Measurements from ENCODE around the gene DLG2. TPM values are rescaled to one million over a fixed set of nuclear protein-coding genes. Genes with fewer than 3 reads are reported as not detected.

Gene DLG2
- total RNA-seq, 2 experiments from 2014 or later, result 1.3 to 1.7 TPM

DNA sequence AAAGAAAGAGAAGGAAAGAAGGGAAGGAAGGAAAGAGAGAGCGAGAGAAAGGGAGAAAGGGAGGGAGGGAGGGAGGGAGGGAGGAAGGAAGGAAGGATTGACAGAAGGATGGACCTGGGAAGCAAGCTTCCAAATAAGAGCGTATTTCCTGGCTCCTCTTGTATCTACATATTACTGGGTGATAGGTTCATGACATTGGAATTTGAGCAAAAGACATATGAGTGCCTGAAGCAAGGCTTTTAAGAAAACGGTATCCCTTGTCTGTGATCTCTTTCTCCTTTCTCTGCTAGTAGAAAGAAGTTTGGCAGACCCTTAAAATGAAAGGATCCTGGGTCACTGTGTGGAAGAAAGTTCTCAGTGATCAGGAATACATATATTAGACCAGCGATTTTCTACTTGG is 1408.8 kb downstream of the DLG2 start:
- Mint-ChIP-seq H3K4me3 (no peak overlapping the region), H3K4me1 (no peaks in the 10 kb centered on the region), H3K27ac (no peak overlapping the region), H3K36me3 (ENCODE audit: low read depth) (no peaks in the 10 kb centered on the region), H3K9me3 (peaks cover 3% of the 10 kb centered on the region), H3K27me3 (no peaks in the 10 kb centered on the region)
- DNase-seq, result no peak
- ChIA-PET POLR2A (interaction anchor here (0.7 kb wide), 1 partner anchor 1341 kb away, joined by 3 read pairs; no protein-coding TSS in a partner anchor), CTCF (no interaction called here)

DNA sequence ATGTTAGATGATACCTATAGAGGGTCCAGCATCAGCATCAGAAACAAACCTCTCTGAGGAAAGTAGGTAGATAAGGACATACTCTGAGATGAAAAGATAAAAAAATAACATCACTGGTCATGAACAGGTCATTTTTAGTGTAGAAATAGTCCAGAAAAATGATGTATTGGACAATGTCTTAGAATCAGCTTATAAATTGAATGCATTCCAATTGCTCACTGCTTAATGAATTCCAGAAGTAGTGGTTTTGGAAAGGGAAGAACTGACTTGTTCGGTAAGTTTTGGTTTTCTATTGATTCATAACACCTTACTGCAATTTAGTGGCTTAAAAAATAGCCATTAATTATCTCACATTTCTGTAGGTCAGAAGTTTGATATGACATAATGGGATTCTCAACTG is 1411.5 kb downstream of the DLG2 start:
- POLR2A ChIA-PET, result no interaction called here

DNA sequence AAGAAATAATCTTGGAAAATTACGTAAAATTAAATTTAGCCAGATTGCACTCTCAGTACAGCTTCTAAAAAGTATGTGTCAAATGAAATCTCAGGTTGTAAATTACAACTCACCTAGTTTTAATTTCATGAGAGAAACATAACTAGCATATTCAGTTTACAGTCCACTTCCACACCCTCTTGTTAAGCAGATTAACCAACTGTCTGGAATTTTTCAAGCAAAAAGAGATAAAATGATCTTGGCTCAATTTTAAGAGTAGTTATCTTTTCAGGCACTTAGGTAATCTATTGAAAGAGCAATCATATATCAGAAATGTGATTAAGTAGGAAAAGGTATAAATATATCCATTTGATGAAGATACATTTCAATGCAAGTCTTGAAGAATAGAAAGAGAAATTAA is 1412.6 kb downstream of the DLG2 start:
- Mint-ChIP-seq H3K9me3 (peaks cover 8% of the 10 kb centered on the region), H3K27ac (no peak overlapping the region), H3K36me3 (ENCODE audit: low read depth) (no peaks in the 10 kb centered on the region), H3K4me3 (no peak overlapping the region), H3K27me3 (no peaks in the 10 kb centered on the region), H3K4me1 (no peaks in the 10 kb centered on the region)
- POLR2A ChIA-PET, result no interaction called here
- CTCF ChIA-PET, result no interaction called here
- no peak for DNase-seq

More for the DNA sequence above, 1411.5 kb downstream of the DLG2 start:
- Mint-ChIP-seq H3K4me1 (no peaks in the 10 kb centered on the region), H3K4me3 (no peak overlapping the region), H3K9me3 (peaks cover 8% of the 10 kb centered on the region), H3K27ac (no peak overlapping the region), H3K36me3 (ENCODE audit: low read depth) (no peaks in the 10 kb centered on the region), H3K27me3 (no peaks in the 10 kb centered on the region)
- no peak for DNase-seq
- CTCF ChIA-PET, result no interaction called here

DNA sequence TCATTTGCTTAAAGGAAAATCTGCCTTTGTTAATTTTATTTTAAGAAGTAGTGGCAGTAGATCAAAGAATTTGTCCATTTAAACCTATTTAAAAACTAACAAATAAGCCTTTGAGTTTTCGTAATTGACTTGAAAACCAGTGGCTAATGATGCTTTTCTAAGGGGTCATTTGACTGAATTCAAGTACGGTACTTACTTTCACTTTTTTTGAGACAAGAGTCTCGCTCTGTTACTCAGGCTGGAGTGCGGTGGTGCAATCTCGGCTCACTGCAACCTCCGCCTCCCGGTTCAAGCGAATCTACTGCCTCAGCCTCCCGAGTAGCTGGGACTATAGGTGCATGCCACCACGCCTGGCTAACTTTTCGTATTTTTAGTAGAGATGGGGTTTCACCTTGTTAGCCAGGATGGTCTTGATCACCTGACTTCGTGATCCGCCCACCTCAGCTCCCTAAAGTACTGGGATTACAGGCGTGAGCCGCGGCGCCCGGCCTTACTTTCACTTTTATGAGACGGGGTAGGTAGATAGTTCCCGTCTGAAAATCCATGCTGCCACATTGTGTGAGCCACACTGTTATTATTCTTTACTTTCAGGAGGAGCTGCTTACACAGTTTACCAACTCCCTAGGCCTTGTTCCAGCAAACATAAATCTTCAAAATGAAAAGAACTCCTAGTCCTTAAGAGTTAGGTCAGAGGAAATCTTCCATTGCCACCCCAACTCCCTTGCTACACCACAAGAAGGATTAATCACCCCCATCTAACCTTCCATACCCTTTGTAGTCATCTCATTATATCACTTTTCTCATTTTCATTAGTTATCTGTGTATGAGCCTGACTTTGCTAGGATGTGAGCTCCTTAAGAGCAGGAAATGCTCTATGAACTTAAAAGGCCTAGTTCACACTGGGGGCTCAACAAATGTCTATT is 1414.4 kb downstream of the DLG2 start:
- Mint-ChIP-seq H3K4me3 (no peak overlapping the region), H3K27me3 (no peaks in the 10 kb centered on the region), H3K4me1 (no peaks in the 10 kb centered on the region), H3K36me3 (ENCODE audit: low read depth) (no peaks in the 10 kb centered on the region), H3K27ac (no peak overlapping the region), H3K9me3 (peaks cover 8% of the 10 kb centered on the region)
- CTCF ChIA-PET, result no interaction called here
- DNase-seq, result no peak
- POLR2A ChIA-PET, result no interaction called here

DNA sequence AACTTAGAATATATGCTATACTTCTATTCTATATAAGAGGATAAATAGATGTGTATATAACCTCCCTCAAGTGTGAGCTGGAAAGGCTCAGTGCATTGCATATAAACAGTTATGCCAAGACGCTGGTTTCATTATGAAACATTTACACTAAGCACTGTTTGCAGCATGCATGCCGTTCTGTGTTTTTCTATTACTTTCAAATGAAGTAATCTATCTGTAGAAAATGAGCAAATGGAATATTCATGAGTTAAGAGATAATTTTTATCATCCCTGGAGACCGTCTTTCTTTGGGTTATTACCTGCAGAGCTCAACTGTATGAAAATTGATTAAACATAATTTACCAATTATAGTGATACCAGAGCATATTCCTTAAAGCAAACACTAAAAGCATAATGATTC is 1415.2 kb downstream of the DLG2 start:
- DNase-seq, result no peak
- POLR2A ChIA-PET, result no interaction called here
- Mint-ChIP-seq H3K4me3 (no peak overlapping the region), H3K4me1 (no peaks in the 10 kb centered on the region), H3K9me3 (peaks cover 5% of the 10 kb centered on the region), H3K27me3 (no peaks in the 10 kb centered on the region), H3K27ac (no peak overlapping the region), H3K36me3 (ENCODE audit: low read depth) (no peaks in the 10 kb centered on the region)
- CTCF ChIA-PET, result no interaction called here

DNA sequence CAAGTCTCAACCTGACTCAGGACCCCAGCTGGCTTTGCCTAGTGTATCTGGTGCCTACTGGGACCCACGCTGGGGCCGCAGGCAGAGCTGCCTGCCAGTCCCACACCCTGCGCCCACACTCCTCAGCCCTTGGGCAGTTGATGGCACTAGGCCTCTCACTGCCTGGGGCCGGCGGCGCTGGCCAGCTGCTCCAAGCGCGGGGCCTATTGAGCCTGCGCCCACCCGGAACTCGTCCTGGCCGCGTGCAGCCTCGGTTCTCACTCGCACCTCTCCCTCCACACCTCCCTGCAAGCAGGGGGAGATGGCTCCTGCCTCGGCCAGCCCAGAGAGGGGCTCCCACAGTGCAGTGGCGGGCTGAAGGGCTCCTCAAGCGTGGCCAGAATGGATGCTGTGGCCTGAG is 1432.4 kb downstream of the DLG2 start:
- no peaks in the 10 kb centered on the region for H3K4me1 Mint-ChIP-seq
- no peak overlapping the region for H3K4me3 Mint-ChIP-seq
- ChIA-PET CTCF (no interaction called here), POLR2A (no interaction called here)
- no peak for DNase-seq
- H3K9me3 Mint-ChIP-seq, result peaks cover 12% of the 10 kb centered on the region
- H3K36me3 Mint-ChIP-seq (ENCODE audit: low read depth), result no peaks in the 10 kb centered on the region
- no peak overlapping the region for H3K27ac Mint-ChIP-seq
- no peaks in the 10 kb centered on the region for H3K27me3 Mint-ChIP-seq

DNA sequence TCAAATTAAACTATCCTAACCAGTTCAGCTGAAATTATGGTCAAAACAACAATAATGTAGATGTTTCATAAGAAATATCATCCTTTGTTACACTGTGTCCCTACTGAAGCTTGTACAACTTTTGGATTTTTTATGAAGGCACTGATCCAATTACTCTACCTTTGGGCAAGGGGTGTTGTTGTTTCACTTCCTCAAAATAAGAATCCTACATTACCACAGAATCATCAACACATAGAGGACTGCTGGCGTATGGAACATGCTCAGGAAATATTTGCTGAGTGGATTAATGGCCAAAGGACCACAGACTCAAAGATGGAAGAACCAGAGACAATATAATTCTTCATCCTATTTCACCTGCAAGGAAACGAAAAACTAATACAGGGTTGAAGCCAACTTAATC is 1433.4 kb downstream of the DLG2 start:
- ChIA-PET CTCF (no interaction called here), POLR2A (no interaction called here)
- Mint-ChIP-seq H3K27me3 (no peaks in the 10 kb centered on the region), H3K4me1 (no peaks in the 10 kb centered on the region), H3K27ac (no peak overlapping the region), H3K36me3 (ENCODE audit: low read depth) (no peaks in the 10 kb centered on the region), H3K4me3 (no peak overlapping the region), H3K9me3 (peaks cover 15% of the 10 kb centered on the region)
- DNase-seq, result no peak

DNA sequence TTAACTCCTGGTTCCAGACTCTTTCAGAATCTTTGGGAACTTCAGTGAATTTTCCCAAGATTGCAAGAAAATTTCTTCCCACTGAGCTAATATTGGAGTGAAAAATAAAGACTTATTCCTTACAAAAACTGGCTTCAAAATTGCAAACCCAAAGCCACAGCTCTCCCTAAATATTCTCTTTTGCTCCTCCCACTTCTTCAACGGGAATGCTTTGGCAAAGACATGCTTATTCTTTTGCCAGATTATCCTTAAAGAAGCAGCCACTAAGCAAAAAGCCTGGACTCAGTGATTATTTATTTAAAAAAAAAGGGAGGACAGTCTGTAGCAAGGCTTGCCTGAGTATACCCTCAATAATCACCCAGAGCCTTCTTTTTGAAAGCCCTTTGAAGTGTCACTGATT is 1438.6 kb downstream of the DLG2 start:
- Mint-ChIP-seq H3K36me3 (ENCODE audit: low read depth) (no peaks in the 10 kb centered on the region), H3K27me3 (no peaks in the 10 kb centered on the region), H3K9me3 (peaks cover 7% of the 10 kb centered on the region), H3K27ac (no peak overlapping the region), H3K4me3 (no peak overlapping the region), H3K4me1 (no peaks in the 10 kb centered on the region)
- no peak for DNase-seq
- POLR2A ChIA-PET, result no interaction called here
- CTCF ChIA-PET, result no interaction called here

DNA sequence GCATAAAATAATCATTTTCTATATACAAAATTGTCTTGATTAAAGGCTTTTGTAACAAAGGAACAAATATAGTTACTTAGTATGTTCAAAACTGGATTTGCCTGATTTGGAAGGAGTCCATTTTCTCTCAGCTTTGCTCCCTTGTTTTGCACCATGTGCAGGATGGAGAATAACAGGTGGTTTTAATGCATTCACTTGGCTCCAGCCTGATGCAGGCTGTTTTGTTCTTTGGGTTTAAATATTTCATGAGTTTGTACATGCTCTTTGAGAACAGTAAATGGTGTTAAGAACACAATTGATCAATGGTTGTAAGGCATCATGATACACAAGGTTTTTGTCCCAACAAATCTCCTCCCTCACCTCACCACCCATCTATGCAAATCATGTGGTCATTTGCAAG is 1454.1 kb downstream of the DLG2 start:
- Mint-ChIP-seq H3K27ac (no peak overlapping the region), H3K36me3 (ENCODE audit: low read depth) (no peaks in the 10 kb centered on the region), H3K4me1 (no peaks in the 10 kb centered on the region), H3K9me3 (peaks cover 10% of the 10 kb centered on the region), H3K4me3 (no peak overlapping the region), H3K27me3 (no peaks in the 10 kb centered on the region)
- no peak for DNase-seq
- POLR2A ChIA-PET, result no interaction called here
- CTCF ChIA-PET, result no interaction called here

DNA sequence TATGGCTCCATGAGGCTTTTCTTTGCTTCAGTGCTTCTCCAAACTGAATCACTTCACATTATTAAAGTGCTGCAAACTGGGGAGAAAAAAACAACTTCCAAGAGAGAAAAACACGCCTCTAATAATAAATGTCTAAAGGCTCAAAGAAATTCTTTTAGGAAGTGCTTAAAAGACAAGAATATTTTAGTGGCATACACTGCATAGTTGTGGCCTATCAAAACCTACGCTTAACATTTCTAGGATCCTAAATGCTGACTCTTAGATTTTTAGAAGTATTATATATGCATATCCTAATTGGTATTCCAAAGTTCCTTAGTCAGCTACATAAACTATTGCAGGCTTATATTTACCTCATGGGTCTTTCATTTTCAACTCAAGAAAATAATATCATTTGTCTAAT is 1462.0 kb downstream of the DLG2 start:
- H3K4me1 Mint-ChIP-seq, result no peaks in the 10 kb centered on the region
- H3K4me3 Mint-ChIP-seq, result no peak overlapping the region
- CTCF ChIA-PET, result no interaction called here
- no peaks in the 10 kb centered on the region for H3K27me3 Mint-ChIP-seq
- no peak overlapping the region for H3K27ac Mint-ChIP-seq
- DNase-seq, result no peak
- peaks cover 10% of the 10 kb centered on the region for H3K9me3 Mint-ChIP-seq
- POLR2A ChIA-PET, result no interaction called here
- H3K36me3 Mint-ChIP-seq (ENCODE audit: low read depth), result no peaks in the 10 kb centered on the region

DNA sequence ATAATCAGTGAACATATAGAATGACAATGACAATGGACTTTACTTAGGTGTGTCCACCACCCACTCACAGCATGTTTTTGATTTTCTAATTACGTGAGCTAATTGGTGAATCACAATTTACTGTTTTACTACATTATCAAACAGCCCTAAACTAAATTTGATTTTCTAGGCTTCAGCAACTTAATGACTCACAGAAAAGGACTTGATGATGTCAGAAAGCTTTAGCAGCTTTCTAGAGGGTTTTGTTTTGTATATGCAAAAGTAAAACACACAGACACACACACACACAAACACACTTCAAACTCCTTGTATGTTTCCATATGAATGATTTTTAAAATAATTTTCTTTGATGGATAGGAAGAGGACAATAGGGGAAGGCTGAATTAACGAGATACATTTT is 1462.4 kb downstream of the DLG2 start:
- no peak for DNase-seq
- Mint-ChIP-seq H3K4me1 (no peaks in the 10 kb centered on the region), H3K36me3 (ENCODE audit: low read depth) (no peaks in the 10 kb centered on the region), H3K27ac (no peak overlapping the region), H3K9me3 (peaks cover 10% of the 10 kb centered on the region), H3K27me3 (no peaks in the 10 kb centered on the region), H3K4me3 (no peak overlapping the region)
- ChIA-PET CTCF (no interaction called here), POLR2A (no interaction called here)

DNA sequence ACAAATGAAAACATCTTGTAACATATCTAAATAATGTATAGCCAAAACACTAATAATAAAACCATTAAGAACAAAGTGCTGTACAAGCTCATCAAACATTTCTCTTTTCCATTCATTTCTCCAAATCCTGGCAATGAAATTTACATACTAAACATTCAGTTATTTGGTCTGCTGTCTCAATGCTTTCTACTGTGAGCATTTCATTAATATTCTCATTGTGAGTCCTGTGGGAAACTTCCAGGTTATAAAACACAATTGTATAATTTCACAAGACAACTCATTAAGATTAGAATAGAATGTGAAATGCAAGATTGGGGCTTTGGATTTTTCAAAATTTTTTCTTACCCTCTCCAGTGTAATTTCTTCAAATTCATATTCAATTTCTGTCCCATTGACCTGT is 1464.0 kb downstream of the DLG2 start:
- no peak overlapping the region for H3K4me3 Mint-ChIP-seq
- H3K36me3 Mint-ChIP-seq (ENCODE audit: low read depth), result no peaks in the 10 kb centered on the region
- CTCF ChIA-PET, result no interaction called here
- no peak for DNase-seq
- peaks cover 11% of the 10 kb centered on the region for H3K9me3 Mint-ChIP-seq
- no peak overlapping the region for H3K27ac Mint-ChIP-seq
- no peaks in the 10 kb centered on the region for H3K27me3 Mint-ChIP-seq
- POLR2A ChIA-PET, result no interaction called here
- no peaks in the 10 kb centered on the region for H3K4me1 Mint-ChIP-seq

DNA sequence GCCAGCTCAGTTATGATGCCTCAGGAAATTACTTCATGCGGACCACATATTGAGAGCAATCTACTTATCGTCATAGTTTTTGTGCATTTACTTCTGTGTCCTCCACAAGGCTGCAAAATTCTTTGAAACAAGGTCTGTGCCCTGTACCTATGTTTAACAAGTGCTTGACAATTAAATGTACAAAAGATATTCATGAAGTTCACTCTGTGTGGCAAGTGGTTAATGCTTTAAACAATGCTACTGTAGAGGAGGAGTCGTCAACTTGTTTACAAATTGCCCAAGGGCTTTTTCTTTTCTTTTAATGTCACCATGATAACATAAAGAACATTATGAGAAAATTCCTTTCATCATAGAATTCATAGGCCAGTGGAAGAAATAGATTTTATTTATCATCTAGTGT is 1469.5 kb downstream of the DLG2 start:
- no peaks in the 10 kb centered on the region for H3K27me3 Mint-ChIP-seq
- H3K4me1 Mint-ChIP-seq, result no peaks in the 10 kb centered on the region
- no peak overlapping the region for H3K27ac Mint-ChIP-seq
- no peaks in the 10 kb centered on the region for H3K36me3 Mint-ChIP-seq (ENCODE audit: low read depth)
- DNase-seq, result no peak
- POLR2A ChIA-PET, result no interaction called here
- CTCF ChIA-PET, result no interaction called here
- peaks cover 18% of the 10 kb centered on the region for H3K9me3 Mint-ChIP-seq
- no peak overlapping the region for H3K4me3 Mint-ChIP-seq

DNA sequence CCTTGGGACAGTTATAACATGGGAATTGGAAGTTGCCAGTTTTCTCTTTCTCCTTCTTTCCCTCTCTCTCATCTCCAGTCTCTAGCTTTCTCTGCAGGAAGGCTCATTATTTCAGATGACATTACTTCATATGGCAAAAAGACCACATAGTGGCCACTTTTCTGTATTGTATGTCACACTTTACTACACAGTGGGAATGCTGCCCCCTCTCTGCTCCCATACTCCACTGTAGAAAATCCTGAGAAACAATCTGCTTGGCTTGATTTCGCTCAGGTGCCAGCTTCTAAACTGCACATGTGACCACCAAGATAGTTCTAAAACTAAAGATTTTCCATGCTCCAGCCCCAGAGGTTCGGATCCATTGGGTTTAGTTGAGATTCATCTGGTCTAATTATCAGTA is 1480.3 kb downstream of the DLG2 start:
- no peaks in the 10 kb centered on the region for H3K4me1 Mint-ChIP-seq
- CTCF ChIA-PET, result no interaction called here
- no peak overlapping the region for H3K27ac Mint-ChIP-seq
- H3K27me3 Mint-ChIP-seq, result no peaks in the 10 kb centered on the region
- DNase-seq, result no peak
- H3K4me3 Mint-ChIP-seq, result no peak overlapping the region
- peaks cover 2% of the 10 kb centered on the region for H3K9me3 Mint-ChIP-seq
- POLR2A ChIA-PET, result no interaction called here
- no peaks in the 10 kb centered on the region for H3K36me3 Mint-ChIP-seq (ENCODE audit: low read depth)

Measured in activated CD4-positive, alpha-beta memory T cell treated with anti-CD3 and anti-CD28 coated beads, Interleukin-2, amount 10 ng/mL, durations not matched to agents 7 days and 5 days (primary cell).